Embryonic facial prominence (tissue), 1 donor: ENCODE data around the gene GSTM4.
"Not testable (repeated sequence)": the region's sequence is repeated elsewhere in the genome, so short reads cannot be mapped to it uniquely, and the experiment has no call there.

Experiments
- DNase-seq: peaks from one replicate; pipeline ENCODE4 v3.0.0-alpha.2; 2016; ENCODE audit errors: extremely low spot score

GSTM4 gene

DNA sequence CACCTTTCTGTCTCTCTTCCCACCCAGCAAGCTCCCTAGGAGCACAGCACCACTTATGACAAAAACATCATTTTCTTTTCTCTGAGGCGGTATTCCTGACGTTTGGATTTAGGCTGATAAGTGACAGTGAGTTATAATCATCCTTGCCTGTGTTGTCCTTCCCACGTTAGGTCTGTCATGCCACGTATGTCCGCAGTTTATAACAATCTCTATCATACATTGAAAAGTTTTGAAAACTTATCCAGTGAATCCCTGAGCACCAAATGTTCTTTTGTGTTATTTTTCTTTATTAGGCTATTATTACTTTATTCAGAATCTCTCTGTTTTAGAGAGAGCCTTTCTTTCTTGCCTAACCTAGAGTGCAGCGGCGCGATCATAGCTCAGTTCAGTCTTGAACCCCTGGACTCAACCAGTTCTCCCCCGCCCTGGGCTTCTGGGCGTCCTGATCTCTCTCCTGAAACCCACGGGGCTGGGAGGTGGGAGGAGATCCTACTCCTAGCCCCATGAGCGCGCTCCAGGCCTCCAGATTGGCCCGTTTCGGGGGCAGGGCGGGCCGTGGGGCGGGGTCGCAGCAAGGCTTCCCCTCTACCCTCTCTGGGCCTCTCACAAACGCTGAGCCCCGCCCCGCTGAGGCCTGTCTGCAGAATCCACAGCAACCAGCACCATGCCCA, 11.7 kb downstream of the GSTM4 start, which contains the start of gene GSTM2:
TSS of gene GSTM2 (plus strand) at position 606 of the 671 bp plus-strand sequence. CDS start at position 665, 59 bp downstream.
- peak; percentile 82 for DNase-seq

DNA sequence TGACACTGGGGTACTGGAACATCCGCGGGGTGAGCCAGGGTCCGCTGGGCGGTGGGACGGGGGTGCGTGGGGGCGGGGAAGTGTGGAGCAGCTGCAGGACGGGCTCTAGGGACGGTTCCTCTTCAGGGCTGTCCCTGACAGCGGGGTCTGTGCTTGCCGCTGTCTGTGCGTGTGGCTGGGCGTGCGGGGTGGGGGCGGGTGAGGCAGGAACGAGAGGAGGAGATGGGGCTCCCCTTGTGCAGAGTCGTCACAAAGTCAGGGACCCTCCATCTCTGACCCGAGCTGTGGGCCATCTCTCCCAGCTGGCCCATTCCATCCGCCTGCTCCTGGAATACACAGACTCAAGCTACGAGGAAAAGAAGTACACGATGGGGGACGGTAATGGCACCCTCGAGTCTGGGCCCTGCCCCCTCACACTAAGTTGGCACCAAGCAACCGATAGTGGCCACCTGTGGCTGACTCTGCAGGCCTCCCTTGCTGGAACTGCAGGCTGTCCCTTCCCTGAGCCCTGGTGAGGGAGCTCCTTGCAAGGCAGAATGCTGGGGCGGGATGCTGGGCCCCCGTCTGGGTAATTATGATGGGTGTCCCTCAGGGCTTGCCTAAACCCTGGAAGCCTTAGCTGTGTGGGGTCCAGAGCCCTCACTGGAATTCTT, 12.3 kb downstream of the GSTM4 start:
- no peak for DNase-seq

DNA sequence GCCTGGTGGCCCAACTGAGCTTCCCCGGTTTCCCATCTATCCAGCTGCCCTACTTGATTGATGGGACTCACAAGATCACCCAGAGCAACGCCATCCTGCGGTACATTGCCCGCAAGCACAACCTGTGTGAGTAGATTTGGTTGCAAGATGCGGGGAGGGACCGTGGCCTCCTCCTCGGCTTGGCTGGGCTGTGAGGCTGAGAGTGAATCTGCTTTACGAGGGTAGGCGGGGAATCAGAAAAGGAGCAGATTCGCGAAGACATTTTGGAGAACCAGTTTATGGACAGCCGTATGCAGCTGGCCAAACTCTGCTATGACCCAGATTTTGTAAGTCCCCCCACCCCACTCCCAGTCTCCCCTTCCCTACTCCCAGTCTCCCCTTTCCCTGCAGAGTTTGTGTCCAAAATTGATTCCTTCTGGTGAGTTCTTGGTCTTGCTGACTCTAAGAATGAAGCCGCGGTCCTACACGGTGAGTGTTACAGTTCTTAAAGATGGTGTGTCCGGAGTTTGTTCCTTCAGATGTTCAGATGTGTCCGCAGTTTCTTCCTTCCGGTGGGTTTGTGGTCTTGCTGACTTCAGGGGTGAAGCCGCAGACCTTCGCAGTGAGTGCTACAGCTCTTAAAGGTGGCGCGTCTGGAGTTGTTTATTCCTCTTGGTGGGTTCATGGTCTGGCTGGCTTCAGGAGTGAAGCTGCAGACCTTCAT, 13.5 kb downstream of the GSTM4 start:
- DNase-seq, result no peak

DNA sequence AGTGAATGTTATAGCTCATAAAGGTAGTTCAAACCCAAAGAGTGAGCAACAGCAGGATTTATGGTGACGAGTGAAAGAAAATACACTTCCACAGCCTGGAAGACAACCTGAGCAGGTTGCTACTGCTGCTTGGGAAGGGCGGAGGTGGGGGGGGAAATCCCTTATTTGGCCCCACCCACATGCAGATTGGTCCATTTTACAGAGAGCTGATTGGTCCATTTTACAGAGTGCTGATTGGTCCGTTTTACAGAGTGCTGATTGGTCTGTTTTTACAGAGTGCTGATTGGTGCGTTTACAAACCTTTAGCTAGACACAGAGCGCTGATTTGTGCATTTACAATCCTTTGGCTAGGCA, 14.0 kb downstream of the GSTM4 start:
- DNase-seq, result not testable (repeated sequence)

DNA sequence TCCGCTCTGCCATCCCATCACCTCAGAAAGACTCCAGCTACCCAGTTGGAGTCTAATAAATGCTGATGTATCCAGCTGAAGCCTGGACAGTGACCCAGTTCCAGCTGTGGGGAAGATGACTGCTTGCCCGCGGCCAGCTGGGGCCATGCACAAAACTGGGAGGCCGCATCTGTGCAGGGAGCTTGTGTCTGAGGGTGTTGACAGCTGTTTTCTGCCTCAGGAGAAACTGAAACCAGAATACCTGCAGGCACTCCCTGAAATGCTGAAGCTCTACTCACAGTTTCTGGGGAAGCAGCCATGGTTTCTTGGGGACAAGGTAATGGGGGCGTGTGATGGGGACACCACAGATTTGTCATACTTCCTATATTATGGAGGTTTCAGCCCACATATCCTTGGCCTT, 15.2 kb downstream of the GSTM4 start:
- DNase-seq, result no peak

DNA sequence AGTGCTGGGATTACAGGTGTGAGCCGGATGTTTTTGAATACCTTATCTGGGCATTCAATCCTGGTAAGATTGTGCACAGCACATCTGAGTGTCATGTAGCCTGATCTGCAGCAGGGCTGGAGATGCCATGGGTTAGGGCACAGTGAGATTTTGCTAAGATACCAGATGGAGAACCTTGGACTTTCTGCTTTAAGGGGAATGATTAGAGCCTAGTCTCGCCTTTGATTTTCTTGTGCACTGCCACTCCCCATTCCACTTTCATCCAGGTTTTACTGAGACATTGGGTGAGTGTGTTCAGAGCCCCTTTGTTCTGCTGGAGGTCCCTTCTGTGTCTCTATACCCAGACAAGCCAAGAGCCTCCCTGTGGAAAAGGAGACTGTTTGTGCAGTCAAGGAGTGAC, 18.0 kb downstream of the GSTM4 start:
- DNase-seq, result not testable (repeated sequence)

DNA sequence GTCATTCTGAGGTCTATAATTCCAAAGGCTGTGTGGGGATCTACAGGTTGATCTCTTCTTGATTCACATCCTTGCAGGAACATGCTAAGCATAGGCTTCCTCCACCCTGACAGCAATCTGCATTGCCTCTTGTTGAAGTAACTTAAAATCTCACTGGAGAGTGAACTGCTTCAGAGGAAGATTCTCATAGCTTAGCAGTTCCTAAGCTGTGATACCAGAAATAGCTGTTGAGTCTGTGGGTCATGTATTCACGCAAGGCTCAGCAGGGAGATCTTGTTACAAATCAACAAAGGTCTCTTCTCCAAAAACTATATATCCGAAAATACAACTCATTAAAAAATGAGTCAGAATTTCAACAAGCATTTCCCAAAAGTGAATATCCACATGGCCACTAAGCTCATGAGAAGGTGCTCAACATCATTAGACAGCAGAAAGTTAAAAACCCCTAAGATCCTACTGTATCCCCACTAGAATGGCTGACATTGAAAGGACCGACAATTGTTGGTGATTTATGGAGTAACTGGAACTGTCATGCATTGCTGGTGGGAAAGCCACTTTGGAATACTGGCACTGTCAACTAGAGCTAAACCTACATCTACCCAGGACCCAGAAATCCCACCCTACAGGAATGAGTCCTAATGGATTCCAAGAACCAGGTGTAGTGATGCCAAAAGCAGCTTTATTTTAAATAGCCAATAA, 20.9 kb downstream of the GSTM4 start:
- DNase-seq, result not testable (repeated sequence)

DNA sequence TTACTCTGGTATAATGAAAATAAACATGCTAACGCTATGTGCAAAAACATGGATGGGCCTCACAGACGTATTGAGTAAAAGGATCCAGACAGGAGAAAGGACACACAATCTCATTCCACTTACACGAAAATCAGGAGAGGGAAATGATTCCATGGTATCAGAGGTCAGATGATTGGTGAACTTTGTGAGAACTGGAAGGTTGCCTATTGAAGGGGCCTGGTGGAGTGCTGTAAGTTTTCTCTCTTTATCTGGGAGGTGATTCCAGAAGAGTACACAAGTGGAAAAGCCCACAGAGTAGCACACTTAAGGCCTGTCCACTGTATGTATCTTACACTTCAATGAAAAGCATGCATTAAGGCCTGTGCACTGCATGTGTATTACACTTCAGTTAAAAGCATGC, 21.6 kb downstream of the GSTM4 start:
- no peak for DNase-seq

DNA sequence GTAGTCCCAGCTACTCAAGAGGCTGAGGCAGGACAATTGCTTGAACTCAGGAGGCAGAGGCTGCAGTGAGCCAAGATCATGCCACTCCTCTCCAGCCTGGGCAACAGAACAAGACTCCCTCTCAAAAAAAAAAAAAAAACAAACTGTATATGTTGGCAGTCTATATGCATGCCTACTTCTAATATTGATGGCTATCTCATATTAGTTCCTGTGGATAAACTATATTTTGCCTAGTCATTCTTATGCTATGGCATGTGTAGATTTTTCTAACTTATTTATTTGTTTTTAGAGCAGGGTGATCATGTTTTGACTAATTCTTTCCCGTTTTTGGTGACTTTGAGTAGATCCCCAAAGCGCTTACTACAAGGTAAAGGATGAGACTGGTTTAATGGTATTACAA, 22.7 kb downstream of the GSTM4 start:
- DNase-seq, result not testable (repeated sequence)

DNA sequence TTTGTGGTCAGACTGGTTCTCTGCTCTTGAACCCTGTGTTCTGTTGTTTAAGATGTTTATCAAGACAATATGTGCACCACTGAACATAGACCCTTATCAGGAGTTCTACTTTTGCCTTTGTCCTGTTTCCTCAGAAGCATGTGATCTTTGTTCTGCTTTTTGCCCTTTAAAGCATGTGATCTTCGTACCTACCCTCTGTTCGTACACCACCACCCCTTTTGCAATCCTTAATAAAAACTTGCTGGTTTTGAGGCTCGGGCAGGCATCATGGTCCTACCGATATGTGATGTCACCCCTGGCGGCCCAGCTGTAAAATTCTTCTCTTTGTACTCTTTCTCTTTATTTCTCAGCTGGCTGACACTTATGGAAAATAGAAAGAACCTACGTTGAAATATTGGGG, 28.9 kb downstream of the GSTM4 start:
- not testable (repeated sequence) for DNase-seq

DNA sequence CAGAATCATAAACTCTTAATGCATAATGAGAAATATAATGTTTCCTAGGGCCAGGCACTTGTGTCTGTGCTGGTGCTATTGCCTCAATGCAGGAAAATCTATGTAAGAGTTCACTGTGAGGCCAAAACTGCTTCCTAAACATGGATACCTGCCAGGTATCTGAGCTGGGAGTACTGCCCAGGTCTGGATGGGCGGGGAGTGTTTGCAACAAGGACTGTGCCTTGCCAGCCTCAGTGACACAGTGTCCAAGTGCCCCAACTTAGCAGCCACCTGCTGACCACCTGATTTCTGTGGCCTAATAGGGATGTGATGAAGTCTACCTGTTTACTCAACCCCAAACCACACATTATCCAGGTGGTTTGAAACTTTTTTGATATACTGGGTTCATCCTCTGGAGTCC, 29.5 kb downstream of the GSTM4 start:
- not testable (repeated sequence) for DNase-seq

DNA sequence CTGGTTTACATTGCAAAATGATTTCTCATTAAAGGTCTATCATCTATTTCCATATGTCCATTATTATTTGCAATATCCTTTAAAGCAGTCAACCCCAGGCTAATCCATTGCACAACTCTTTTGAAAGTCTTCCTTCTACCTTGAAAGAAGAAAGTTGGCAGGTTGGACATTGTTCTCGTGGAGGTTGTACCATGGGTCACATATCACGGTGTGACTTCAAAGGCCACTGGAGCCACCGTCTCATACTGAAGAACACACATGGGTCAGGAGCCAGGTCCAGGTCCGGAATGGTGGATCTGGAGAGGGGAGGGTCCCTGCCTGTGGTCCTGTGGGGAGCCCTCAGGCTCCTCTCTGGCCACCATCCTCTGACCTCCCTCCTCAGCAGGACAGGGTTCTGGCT, 30.0 kb downstream of the GSTM4 start:
- not testable (repeated sequence) for DNase-seq

DNA sequence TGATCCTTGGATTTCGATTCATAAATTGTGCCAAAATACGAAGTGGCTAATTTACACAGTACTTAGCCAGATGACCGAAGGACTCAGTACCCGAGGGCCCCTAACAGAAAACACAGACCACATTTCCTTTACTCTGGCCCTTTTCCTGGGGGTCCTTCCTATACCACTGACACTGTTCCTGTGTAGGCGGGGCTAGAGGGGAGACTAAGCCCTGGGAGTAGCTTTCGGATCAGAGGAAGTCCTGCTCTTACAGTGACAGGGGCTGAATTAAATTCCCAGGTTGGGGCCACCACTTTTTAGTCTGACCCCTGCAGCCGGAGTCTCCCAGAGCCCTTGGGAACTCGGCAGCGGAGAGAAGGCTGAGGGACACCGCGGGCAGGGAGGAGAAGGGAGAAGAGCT, 31.2 kb downstream of the GSTM4 start:
- DNase-seq, result not testable (repeated sequence)

DNA sequence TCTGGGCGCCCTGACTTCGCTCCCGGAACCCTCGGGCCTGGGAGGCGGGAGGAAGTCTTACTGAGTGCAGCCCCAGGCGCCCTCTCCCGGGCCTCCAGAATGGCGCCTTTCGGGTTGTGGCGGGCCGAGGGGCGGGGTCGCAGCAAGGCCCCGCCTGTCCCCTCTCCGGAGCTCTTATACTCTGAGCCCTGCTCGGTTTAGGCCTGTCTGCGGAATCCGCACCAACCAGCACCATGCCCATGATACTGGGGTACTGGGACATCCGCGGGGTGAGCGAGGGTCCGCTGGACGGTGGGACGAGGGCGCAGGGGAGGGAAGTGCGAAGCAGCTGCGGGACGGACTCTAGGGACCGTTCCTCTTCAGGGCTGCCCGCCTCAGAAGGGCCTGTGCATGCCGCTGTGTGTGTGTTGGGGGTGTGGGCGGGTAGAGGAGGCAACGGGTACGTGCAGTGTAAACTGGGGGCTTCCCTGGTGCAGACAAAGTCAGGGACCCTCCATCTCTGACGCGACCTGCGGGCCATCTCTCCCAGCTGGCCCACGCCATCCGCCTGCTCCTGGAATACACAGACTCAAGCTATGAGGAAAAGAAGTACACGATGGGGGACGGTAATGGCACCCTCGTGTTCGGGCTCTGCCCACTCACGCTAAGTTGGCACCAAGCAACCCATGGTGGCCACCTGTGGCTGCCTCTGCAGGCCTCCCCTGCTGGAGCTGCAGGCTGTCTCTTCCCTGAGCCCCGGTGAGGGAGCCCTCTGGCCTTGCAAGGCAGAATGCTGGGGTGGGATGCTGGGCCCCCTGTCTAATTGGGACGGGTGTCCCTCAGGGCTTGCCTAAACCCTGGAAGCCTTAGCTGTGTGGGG, 32.0 kb downstream of the GSTM4 start, which contains the start of gene GSTM1:
TSS of gene GSTM1 (plus strand) at position 177 of the 859 bp plus-strand sequence. CDS start at position 234, 57 bp downstream.
- DNase-seq, result peak; percentile 18

DNA sequence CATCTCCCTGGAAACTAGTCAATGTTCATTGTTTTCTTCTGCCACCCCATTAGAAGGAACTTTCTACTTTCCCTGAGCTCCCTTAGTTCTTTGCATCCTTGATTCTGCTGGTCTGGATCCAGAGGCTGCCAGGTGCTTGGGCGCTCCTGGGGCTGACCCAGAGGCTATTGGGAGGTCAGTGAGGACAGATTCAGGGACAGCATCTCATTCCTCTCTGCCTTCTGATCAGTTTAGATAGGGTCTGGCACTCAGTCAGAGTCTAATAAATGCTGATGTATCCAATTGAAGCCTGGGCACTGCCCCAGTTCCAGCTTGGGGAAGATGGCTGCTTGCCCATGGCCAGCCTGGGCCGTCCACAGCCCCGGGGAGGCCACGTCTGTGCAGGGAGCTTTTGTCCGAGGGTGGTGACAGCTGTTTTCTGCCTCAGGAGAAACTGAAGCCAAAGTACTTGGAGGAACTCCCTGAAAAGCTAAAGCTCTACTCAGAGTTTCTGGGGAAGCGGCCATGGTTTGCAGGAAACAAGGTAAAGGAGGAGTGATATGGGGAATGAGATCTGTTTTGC, 34.0 kb downstream of the GSTM4 start:
- DNase-seq, result no peak

DNA sequence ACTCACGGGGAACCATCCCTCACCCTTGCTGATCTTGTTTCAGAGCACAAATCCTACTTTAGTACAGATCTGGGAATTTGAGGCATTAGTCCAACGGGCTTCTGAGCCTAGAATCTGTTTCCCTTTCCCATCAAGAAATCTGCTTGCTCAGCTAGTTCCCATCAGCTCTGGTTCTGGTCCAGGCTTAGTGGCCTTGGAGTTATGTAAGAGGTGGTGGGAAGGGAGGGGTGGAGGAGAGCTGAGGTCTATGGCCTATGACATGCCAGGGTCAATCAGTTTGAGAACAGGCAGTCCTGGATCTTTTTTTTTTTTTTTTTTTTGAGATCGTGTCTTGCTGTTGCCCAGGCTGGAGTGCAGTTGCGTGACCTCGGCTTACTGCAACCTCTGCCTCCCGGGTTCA, 35.9 kb downstream of the GSTM4 start:
- DNase-seq, result no peak

DNA sequence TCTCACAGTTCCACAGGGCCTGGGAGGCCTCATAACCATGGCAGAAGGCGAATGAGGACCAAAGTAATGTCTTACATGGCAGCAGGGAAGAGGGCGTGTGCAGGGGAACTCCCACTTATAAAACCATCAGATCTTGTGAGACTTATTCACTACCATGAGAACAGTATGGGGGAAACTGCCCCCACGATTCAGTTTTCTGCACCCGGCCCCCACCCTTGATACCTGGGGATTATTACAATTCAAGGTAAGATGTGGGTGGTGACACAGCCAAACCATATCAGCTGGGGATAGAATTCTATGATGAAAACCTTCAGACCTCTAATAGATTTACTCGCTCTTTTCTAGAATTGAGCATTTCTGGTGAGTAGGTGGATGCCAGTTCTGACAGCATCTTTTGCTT, 38.5 kb downstream of the GSTM4 start:
- DNase-seq, result not testable (repeated sequence)

DNA sequence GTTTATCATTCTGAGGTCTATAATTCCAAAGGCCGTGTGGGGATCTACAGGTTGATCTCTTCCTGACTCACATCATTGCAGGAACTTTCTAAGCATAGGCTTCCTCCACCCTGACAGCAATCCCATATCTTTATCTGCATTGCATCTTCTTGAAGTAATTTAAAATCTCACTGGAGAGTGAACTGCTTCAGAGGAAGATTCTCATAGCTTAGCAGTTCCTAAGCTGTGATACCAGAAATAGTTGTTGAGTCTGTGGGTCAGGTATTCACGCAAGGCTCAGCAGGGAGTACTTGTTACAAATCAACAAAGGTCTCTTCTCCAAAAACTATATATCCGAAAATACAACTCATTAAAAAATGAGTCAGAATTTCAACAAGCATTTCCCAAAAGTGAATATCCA, 39.2 kb downstream of the GSTM4 start:
- DNase-seq, result not testable (repeated sequence)

DNA sequence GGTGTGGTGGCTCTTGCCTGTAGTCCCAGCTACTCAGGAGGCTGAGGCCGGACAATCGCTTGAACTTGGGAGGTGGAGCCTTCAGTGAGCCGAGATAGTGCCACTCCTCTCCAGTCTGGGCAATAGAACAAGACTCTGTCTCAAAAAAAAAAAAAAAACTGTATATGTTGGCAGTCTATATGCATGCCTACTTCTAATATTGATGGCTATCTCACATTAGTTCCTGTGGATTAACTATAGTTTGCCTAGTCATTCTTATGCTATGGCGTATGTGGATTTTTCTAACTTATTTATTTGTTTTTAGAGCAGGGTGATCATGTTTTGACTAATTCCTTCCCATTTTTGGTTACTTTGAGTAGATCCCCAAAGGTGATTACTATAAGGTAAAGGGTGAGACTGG, 41.2 kb downstream of the GSTM4 start:
- no peak for DNase-seq

DNA sequence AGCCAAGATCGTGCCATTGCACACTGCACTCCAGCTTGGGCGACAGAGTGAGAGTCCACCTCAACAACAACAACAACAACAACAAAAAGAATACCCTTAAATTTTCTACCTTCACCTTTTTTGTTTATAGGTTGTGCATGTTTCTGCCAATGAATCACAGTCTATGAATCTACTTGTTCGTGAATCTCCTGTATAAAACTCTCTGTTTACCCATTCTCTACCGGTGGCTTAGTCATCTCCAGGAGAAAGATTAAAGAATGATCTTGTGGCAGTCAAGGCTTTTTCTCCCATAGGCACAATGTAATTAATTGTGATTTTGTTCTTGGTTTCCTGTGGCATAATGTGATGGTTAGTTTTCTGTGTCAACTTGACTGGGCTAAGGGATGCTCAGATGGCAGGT, 42.0 kb downstream of the GSTM4 start:
- DNase-seq, result not testable (repeated sequence)

DNA sequence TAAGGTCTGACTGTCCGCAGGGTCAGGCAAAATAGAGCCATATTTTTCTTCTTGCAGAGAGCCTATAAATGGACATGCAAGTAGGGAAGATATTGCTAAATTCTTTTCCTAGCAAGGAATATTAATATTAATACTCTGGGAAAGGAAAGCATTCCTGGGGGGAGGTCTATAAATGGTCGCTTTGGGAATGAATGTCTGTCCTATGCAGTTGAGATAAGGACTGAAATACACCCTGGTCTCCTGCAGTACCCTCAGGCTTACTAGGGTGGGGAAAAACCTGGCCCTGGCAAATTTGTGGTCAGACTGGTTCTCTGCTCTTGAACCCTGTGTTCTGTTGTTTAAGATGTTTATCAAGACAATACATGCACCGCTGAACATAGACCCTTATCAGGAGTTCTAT, 47.0 kb downstream of the GSTM4 start:
- not testable (repeated sequence) for DNase-seq
